Measurements from ENCODE around the gene NINJ2.

Gene NINJ2

DNA sequence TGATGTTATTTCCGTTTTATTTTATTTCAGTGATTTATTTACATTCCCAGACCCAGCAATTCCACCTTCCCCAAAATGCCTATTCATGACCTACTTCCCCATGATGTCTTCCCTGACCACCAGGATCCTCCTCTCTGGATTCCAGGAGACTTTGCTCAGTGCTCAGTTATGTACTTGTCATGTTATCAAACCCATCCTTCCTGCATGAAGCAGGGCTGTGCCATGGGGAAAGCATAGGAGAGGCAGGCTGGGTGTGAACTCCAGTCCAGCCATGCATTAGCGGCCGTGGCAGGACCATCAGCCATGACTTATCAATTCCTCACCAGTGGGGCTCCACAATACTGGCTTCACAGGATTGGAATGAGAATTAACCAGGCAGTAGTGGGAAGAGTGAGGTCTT lies 145.7 kb downstream of the NINJ2 start:
- no peaks in the 10 kb centered on the region for H3K79me2 ChIP-seq (ENCODE audit: low read length)
- no peak overlapping the region for H3K27ac ChIP-seq (ENCODE audit: low read length)
- no peak overlapping the region for H3K9ac ChIP-seq (ENCODE audit: low read length)
- peaks cover 35% of the 10 kb centered on the region for H3K27me3 ChIP-seq (ENCODE audit: low read depth, low read length)
- no peak overlapping the region for H2AFZ ChIP-seq (ENCODE audit: low read depth, low read length)
- no peaks in the 10 kb centered on the region for H4K20me1 ChIP-seq (ENCODE audit: insufficient read depth, low read length)
- no peak overlapping the region for H3K4me3 ChIP-seq (ENCODE audit: low read length)
- TF ChIP-seq, protein P1, sequence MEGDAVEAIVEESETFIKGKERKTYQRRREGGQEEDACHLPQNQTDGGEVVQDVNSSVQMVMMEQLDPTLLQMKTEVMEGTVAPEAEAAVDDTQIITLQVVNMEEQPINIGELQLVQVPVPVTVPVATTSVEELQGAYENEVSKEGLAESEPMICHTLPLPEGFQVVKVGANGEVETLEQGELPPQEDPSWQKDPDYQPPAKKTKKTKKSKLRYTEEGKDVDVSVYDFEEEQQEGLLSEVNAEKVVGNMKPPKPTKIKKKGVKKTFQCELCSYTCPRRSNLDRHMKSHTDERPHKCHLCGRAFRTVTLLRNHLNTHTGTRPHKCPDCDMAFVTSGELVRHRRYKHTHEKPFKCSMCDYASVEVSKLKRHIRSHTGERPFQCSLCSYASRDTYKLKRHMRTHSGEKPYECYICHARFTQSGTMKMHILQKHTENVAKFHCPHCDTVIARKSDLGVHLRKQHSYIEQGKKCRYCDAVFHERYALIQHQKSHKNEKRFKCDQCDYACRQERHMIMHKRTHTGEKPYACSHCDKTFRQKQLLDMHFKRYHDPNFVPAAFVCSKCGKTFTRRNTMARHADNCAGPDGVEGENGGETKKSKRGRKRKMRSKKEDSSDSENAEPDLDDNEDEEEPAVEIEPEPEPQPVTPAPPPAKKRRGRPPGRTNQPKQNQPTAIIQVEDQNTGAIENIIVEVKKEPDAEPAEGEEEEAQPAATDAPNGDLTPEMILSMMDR (IDR thresholded peaks at IDR 0.05; ENCODE audit: low read depth, low read length), result no peak
- TF ChIP-seq EZH2phosphoT487 (IDR thresholded peaks at IDR 0.05; ENCODE audit: low read depth), result no peak
- no peaks in the 10 kb centered on the region for H3K4me1 ChIP-seq (ENCODE audit: low read length)
- H3K4me2 ChIP-seq (ENCODE audit: low read length), result no peak overlapping the region
- no peaks in the 10 kb centered on the region for H3K36me3 ChIP-seq (replicated peaks; ENCODE audit: low read depth, low read length)
- H3K9me3 ChIP-seq (ENCODE audit: insufficient read depth, low read length), result no peaks in the 10 kb centered on the region

Data from OCI-LY3 (cell line).